PC-9 (cell line): ENCODE measurements around the gene RAB37. TPM values are rescaled to one million over a fixed set of nuclear protein-coding genes. Genes with fewer than 3 reads are reported as not detected.

ENCODE experiments used
- BruUV-seq: library from RNA; stranded (reverse); fragments of 400-500 nt; replicated peaks from 2 replicates; lab custom pipeline; 2021; lab: Mats Ljungman, UMichigan
- CTCF ChIA-PET: fragments of 300-600 bp; sonication (Branson Sonifier 250); formaldehyde crosslinking; loops from one replicate; lab custom pipeline; 2022; ENCODE audit warnings: antibody characterized with exemption; lab: Charles Lee
- POLR2A ChIA-PET: fragments of 300-600 bp; sonication (Branson Sonifier 250); formaldehyde crosslinking; loops from one replicate; lab custom pipeline; 2022; ENCODE audit warnings: antibody characterized with exemption; ENCODE audit not compliant: unreplicated experiment; lab: Charles Lee
- DNase-seq, 2 experiments: peaks; one replicate each; pipeline versions ENCODE4 v3.0.0 to v3.0.0-alpha.2; 2015 to 2022; ENCODE audit warnings: mixed read lengths in 1 of 2
- H2AFZ ChIP-seq: fragments of 200-600 bp; sonication (generic); 2 replicates; pipeline ENCODE4 v1.8.1; 2017; ENCODE audit warnings: antibody characterized with exemption
- H3F3A ChIP-seq: fragments of 200-600 bp; sonication (generic); 2 replicates; pipeline ENCODE4 v1.8.1; 2017; ENCODE audit warnings: antibody characterized with exemption, mild to moderate bottlenecking, low read depth; ENCODE audit not compliant: insufficient read depth
- H3K27ac ChIP-seq: fragments of 200-600 bp; sonication (generic); 2 replicates; pipeline ENCODE4 v1.6.1; 2016; ENCODE audit warnings: mixed run types
- H3K27me3 ChIP-seq: fragments of 200-600 bp; sonication (generic); 2 replicates; pipeline ENCODE4 v1.6.1; 2016; ENCODE audit warnings: low read depth, mixed run types; ENCODE audit not compliant: insufficient read depth
- H3K36me3 ChIP-seq: fragments of 200-600 bp; sonication (generic); 2 replicates; pipeline ENCODE4 v1.6.1; 2016; ENCODE audit warnings: low read depth, mixed run types
- H3K4me1 ChIP-seq: fragments of 200-600 bp; sonication (generic); replicated peaks from 2 replicates; pipeline ENCODE4 v1.6.1; 2016; ENCODE audit warnings: mixed run types; ENCODE audit not compliant: insufficient read depth
- H3K4me2 ChIP-seq: fragments of 200-600 bp; sonication (generic); 2 replicates; pipeline ENCODE4 v1.6.1; 2017; ENCODE audit warnings: mixed run types
- H3K4me3 ChIP-seq: fragments of 200-600 bp; sonication (generic); 2 replicates; pipeline ENCODE4 v1.6.1; 2016; ENCODE audit warnings: mixed run types
- H3K79me2 ChIP-seq: fragments of 200-600 bp; sonication (generic); 2 replicates; pipeline ENCODE4 v1.6.1; 2017; ENCODE audit warnings: low read depth, mixed run types
- H3K9me2 ChIP-seq: fragments of 200-600 bp; sonication (generic); 2 replicates; pipeline ENCODE4 v1.8.1; 2017; ENCODE audit warnings: mild to moderate bottlenecking; ENCODE audit not compliant: insufficient read depth
- H3K9me3 ChIP-seq: fragments of 200-600 bp; sonication (generic); 2 replicates; pipeline ENCODE4 v1.8.1; 2016; ENCODE audit warnings: low read depth; ENCODE audit not compliant: insufficient read depth
- H4K20me1 ChIP-seq: fragments of 200-600 bp; sonication (generic); 2 replicates; pipeline ENCODE4 v1.8.1; 2017; ENCODE audit not compliant: insufficient read depth
- EZH2 ChIP-seq: fragments of 200-600 bp; sonication (generic); IDR thresholded peaks from 2 replicates; pipeline ENCODE4 v1.8.0; 2017; ENCODE audit warnings: antibody characterized with exemption, low read depth
- intact Hi-C: fragments of 100-400 bp; cut with micrococcal nuclease; formaldehyde crosslinking; loops from one replicate; pipeline ENCODE4 v1.10.0; 2022; ENCODE audit not compliant: unreplicated experiment
- total RNA-seq: library from RNA; stranded (reverse); gene quantifications from 2 replicates; pipeline ENCODE4 v1.2.3, GENCODE V29; 2021
- TF ChIP-seq, protein P1 (sequence below): fragments of 200-600 bp; sonication (generic); conservative IDR thresholded peaks from 2 replicates; pipeline ENCODE4 v1.6.1; 2017; ENCODE audit warnings: mixed run types, antibody characterized with exemption, mild to moderate bottlenecking, moderate library complexity

RAB37 gene
- total RNA-seq, 1 experiment from 2014 or later = not detected

DNA sequence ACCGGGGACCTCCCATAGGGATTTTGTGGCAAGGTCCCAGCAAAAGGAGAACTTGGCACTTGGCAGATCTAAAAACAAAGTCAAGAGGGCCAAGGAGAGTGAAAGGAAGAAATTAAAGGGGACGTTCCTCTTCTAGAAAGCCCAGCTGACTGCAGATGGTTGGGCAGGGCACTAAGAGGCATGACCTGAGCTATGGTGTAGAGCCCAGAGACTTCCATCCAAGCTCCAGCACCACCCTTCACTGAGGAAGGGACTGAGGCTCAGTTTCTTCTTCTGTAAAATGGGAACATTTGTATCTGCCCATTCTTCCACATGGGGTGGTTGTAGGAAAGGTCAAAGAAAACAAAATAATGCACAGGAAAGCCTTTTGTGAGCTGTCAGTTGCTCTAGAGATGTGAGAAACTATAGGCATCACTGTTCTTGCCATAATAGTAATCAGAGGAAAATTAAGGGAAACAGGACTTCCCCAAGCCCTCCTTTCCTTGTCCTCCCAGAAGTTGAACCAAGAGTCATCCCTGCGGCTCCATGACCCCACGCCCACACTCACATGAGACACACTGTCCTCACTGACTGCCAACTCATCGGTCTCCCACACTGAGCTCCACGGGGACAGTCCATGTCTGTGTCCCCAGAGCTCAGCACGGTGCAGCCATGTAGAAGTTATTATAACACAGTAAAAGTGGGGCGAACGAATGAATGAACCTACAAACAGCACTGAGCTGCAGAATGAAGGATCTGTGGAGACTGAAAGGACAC, 34.8 kb upstream of the RAB37 start:
- no peak for TF ChIP-seq EZH2
- TF ChIP-seq, protein P1, sequence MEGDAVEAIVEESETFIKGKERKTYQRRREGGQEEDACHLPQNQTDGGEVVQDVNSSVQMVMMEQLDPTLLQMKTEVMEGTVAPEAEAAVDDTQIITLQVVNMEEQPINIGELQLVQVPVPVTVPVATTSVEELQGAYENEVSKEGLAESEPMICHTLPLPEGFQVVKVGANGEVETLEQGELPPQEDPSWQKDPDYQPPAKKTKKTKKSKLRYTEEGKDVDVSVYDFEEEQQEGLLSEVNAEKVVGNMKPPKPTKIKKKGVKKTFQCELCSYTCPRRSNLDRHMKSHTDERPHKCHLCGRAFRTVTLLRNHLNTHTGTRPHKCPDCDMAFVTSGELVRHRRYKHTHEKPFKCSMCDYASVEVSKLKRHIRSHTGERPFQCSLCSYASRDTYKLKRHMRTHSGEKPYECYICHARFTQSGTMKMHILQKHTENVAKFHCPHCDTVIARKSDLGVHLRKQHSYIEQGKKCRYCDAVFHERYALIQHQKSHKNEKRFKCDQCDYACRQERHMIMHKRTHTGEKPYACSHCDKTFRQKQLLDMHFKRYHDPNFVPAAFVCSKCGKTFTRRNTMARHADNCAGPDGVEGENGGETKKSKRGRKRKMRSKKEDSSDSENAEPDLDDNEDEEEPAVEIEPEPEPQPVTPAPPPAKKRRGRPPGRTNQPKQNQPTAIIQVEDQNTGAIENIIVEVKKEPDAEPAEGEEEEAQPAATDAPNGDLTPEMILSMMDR = no peak
- intact Hi-C loops = no loop called here
- Histone ChIP-seq H3F3A (no peaks in the 10 kb centered on the region), H4K20me1 (no peaks in the 10 kb centered on the region), H3K79me2 (no peaks in the 10 kb centered on the region), H3K9me2 (no peaks in the 10 kb centered on the region), H3K27me3 (peaks cover 78% of the 10 kb centered on the region), H3K4me1 (no peaks in the 10 kb centered on the region), H3K36me3 (no peaks in the 10 kb centered on the region), H3K27ac (no peak overlapping the region), H3K4me3 (no peak overlapping the region), H2AFZ (no peak overlapping the region), H3K4me2 (no peak overlapping the region), H3K9me3 (no peaks in the 10 kb centered on the region)
- ChIA-PET POLR2A (no interaction called here), CTCF (interaction anchor here (0.7 kb wide), 1 partner anchor 76 kb away, joined by 3 read pairs; no protein-coding TSS in a partner anchor)
- no TSS peak for BruUV-seq
- no peak for DNase-seq

DNA sequence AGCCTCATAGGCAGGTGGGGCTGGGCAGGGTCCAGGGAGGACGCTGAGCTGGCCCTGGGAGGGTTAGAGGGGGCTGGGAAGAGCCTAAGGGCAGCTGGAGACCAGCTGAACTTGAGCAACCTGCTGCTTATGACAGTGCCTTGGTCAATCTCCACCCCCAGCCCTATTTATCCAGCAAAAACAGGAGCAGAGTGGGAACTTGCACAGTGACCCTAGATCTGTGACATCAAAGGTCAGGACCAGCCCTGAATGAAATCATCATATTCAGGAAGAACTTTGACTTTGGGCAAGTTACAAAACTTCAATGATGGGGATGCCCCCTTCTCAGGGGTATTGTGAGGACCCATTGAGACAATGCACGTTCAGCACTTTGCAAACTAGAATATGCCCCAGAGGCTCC, 33.7 kb upstream of the RAB37 start:
- TF ChIP-seq EZH2 = no peak
- TF ChIP-seq, protein P1 = no peak
- ChIA-PET POLR2A (no interaction called here), CTCF (no interaction called here)
- Histone ChIP-seq H3K4me1 (no peaks in the 10 kb centered on the region), H3K4me3 (no peak overlapping the region), H3K4me2 (no peak overlapping the region), H3K9me2 (no peaks in the 10 kb centered on the region), H3K36me3 (no peaks in the 10 kb centered on the region), H3K27ac (no peak overlapping the region), H2AFZ (no peak overlapping the region), H3K9me3 (no peaks in the 10 kb centered on the region), H3F3A (no peaks in the 10 kb centered on the region), H3K27me3 (peaks cover 71% of the 10 kb centered on the region), H4K20me1 (no peaks in the 10 kb centered on the region), H3K79me2 (no peaks in the 10 kb centered on the region)
- intact Hi-C loops = no loop called here
- no TSS peak for BruUV-seq
- no peak for DNase-seq

DNA sequence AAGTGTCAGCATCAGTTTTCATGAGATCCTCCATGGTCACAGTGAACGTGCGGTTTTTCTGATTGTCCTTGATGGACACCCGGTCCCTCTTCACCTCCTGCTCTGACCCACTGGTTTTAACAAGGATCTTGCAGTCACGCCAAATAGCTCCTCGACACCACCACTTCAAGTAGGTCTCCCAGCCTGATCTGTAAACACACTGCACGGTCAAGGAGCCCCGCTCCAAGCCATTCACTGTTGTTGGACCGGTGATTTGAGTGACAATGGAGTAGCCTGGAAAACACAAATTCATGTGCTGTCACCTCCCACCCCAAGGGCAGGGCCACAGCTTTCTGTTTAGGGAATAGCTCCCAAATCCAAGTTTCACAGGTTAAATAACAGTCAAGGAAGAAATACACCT, 32.5 kb upstream of the RAB37 start:
- Histone ChIP-seq H3K4me1 (no peaks in the 10 kb centered on the region), H3F3A (no peaks in the 10 kb centered on the region), H3K4me3 (no peak overlapping the region), H3K9me2 (no peaks in the 10 kb centered on the region), H4K20me1 (no peaks in the 10 kb centered on the region), H3K27me3 (peaks cover 60% of the 10 kb centered on the region), H3K79me2 (no peaks in the 10 kb centered on the region), H3K27ac (no peak overlapping the region), H3K9me3 (no peaks in the 10 kb centered on the region), H2AFZ (no peak overlapping the region), H3K4me2 (no peak overlapping the region), H3K36me3 (no peaks in the 10 kb centered on the region)
- BruUV-seq = no TSS peak
- ChIA-PET POLR2A (no interaction called here), CTCF (no interaction called here)
- TF ChIP-seq, protein P1 = no peak
- TF ChIP-seq EZH2 = no peak
- no peak for DNase-seq
- intact Hi-C loops = no loop called here
